Epithelial cell of esophagus (primary cell): ENCODE measurements around the gene FBXL17.
A peak's percentile ranks its signal among the peaks of the same experiment; 100 is the strongest.

Experiments used
- DNase-seq: peaks from one replicate; pipeline ENCODE4 v3.0.0; 2010; ENCODE audit warnings: low read depth
- H3K4me3 ChIP-seq: 2 replicates; pipeline ENCODE4 v1.5.1; 2011; ENCODE audit warnings: mild to moderate bottlenecking, low read length, control low read depth
- TF ChIP-seq, protein P1 (sequence below): IDR thresholded peaks from 2 replicates; pipeline ENCODE4 v1.5.1; 2011; ENCODE audit warnings: low read depth, mild to moderate bottlenecking, low read length, control low read depth, inconsistent platforms; ENCODE audit not compliant: insufficient read depth; ENCODE audit errors: missing control alignments

Gene FBXL17

GRCh38 chr5:107876261-107876660, 505.6 kb downstream of the FBXL17 start:
- TF ChIP-seq, protein P1, sequence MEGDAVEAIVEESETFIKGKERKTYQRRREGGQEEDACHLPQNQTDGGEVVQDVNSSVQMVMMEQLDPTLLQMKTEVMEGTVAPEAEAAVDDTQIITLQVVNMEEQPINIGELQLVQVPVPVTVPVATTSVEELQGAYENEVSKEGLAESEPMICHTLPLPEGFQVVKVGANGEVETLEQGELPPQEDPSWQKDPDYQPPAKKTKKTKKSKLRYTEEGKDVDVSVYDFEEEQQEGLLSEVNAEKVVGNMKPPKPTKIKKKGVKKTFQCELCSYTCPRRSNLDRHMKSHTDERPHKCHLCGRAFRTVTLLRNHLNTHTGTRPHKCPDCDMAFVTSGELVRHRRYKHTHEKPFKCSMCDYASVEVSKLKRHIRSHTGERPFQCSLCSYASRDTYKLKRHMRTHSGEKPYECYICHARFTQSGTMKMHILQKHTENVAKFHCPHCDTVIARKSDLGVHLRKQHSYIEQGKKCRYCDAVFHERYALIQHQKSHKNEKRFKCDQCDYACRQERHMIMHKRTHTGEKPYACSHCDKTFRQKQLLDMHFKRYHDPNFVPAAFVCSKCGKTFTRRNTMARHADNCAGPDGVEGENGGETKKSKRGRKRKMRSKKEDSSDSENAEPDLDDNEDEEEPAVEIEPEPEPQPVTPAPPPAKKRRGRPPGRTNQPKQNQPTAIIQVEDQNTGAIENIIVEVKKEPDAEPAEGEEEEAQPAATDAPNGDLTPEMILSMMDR = no peak
- no peak for DNase-seq
- H3K4me3 ChIP-seq = no peak overlapping the region

- no peak overlapping the region for H3K4me3 ChIP-seq
- DNase-seq = no peak
- TF ChIP-seq, protein P1 = no peak
Observed at GRCh38 chr5:107875833-107876232, 506.1 kb downstream of the FBXL17 start.

- peak; percentile 25 for DNase-seq
- H3K4me3 ChIP-seq = no peak overlapping the region
- TF ChIP-seq, protein P1 = no peak
Observed at GRCh38 chr5:107874795-107875194, 507.1 kb downstream of the FBXL17 start.

GRCh38 chr5:107873877-107874276, 508.0 kb downstream of the FBXL17 start:
- TF ChIP-seq, protein P1 = no peak
- no peak for DNase-seq
- no peak overlapping the region for H3K4me3 ChIP-seq

GRCh38 chr5:107871023-107871422, 510.9 kb downstream of the FBXL17 start:
- no peak overlapping the region for H3K4me3 ChIP-seq
- no peak for DNase-seq
- TF ChIP-seq, protein P1 = no peak

DNA sequence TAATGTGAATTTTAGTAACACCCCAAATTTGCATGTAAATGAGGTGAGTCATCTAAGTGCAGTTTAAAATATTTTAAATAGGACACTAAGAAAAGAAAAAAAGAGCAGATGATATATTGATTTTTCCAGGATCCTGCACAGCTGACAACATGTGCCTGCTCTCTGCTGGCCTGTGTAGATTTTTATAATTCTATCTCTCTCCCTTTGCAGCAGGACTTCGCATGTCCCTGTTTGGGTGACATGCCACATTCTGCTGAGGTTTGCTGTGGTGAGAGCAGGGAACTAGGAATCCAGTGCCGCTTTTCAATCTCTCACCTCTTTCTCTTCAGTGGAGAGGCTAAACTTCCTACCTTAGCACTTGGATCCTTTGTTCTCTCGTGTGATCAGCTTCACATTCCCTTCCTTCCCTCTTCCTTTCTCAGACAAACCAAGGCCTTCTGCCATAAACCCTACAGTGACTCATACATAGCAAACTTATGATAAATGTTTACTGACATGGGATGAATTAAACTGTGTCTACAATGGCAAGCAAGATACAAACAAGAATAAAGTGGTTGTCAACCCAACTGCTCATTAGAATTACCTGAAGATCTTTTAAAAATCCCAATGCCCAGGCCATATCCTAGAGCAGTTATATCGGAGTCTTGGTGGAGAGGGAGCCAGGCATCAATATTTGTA, 512.3 kb downstream of the FBXL17 start:
- DNase-seq = peak; percentile 82
- TF ChIP-seq, protein P1 = no peak
- H3K4me3 ChIP-seq = no peak overlapping the region

DNA sequence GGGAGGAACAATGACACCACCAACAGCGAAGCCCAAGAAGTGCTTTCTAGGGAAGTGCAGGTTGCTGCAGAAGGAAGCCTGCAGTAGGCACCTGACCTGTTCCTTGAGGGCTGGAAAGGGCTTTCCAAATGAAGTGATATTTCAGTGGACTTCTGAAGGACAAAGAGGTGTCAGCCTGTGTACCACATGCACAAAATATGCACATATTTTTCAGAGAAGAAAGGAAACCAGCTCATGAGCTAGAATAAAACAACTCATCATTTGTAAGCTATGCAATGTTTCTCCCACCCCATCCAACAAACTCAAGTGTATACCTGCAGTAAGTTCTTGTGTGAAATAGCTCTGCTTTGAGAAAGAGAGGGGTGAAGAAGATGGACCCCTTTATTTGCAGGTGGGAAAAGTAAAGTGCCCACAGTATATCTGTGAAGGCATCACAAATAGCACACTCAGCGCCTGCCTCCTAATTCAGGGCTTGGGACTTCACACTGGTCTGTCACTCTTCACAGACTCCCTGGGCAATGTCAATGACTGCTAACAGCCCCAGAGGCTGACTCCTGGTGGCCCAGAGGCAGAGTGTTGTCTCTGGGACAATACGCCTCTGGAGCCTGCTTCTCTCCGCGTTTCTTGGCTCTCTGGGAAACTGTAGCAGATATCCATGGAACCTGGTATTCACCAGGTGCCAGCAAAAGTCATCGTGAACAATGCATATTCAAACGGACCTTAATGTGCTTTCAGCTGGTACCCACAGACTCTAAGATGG, 513.1 kb downstream of the FBXL17 start:
- TF ChIP-seq, protein P1 = no peak
- no peak for DNase-seq
- H3K4me3 ChIP-seq = no peak overlapping the region
